GM21515 (cell line): ENCODE measurements around the gene CA12.
A peak's percentile ranks its signal among the peaks of the same experiment; 100 is the strongest.

Source experiments
- ATAC-seq: cut with Tn5 transposase; IDR thresholded peaks from one replicate; pipeline ENCODE4 v1.9.1; 2021; ENCODE audit not compliant: unreplicated experiment

The CA12 gene

GRCh38 chr15:63312286-63312685 is 69.4 kb downstream of the CA12 start:
- no peak for ATAC-seq

- no peak for ATAC-seq
Observed at GRCh38 chr15:63310646-63311045, 71.0 kb downstream of the CA12 start.

- no peak for ATAC-seq
Observed at GRCh38 chr15:63308947-63309346, 72.7 kb downstream of the CA12 start.

- no peak for ATAC-seq
Observed at GRCh38 chr15:63308491-63308890, 73.2 kb downstream of the CA12 start.

GRCh38 chr15:63306492-63307073 is 75.1 kb downstream of the CA12 start:
- no peak for ATAC-seq

GRCh38 chr15:63305260-63305659 is 76.4 kb downstream of the CA12 start:
- no peak for ATAC-seq

GRCh38 chr15:63301088-63301487 is 80.6 kb downstream of the CA12 start:
- no peak for ATAC-seq

GRCh38 chr15:63299943-63300575 is 81.6 kb downstream of the CA12 start:
- ATAC-seq: no peak

- ATAC-seq: no peak
Observed at GRCh38 chr15:63296195-63296594, 85.5 kb downstream of the CA12 start.

- no peak for ATAC-seq
Observed at GRCh38 chr15:63295341-63295740, 86.3 kb downstream of the CA12 start.

- ATAC-seq: no peak
Observed at GRCh38 chr15:63294359-63294758, 87.3 kb downstream of the CA12 start.

GRCh38 chr15:63292771-63293170 is 88.9 kb downstream of the CA12 start:
- no peak for ATAC-seq

- no peak for ATAC-seq
Observed at GRCh38 chr15:63292241-63292640, 89.4 kb downstream of the CA12 start.

GRCh38 chr15:63291507-63291906 is 90.1 kb downstream of the CA12 start:
- ATAC-seq: no peak

GRCh38 chr15:63288778-63289378 is 92.8 kb downstream of the CA12 start:
- no peak for ATAC-seq

- no peak for ATAC-seq
Observed at GRCh38 chr15:63288342-63288741, 93.3 kb downstream of the CA12 start.

GRCh38 chr15:63287109-63287508 is 94.5 kb downstream of the CA12 start:
- no peak for ATAC-seq

GRCh38 chr15:63284335-63284734 is 97.3 kb downstream of the CA12 start:
- ATAC-seq: no peak

GRCh38 chr15:63283126-63283525 is 98.5 kb downstream of the CA12 start:
- ATAC-seq: no peak

GRCh38 chr15:63277893-63278456 is 103.7 kb downstream of the CA12 start:
- ATAC-seq: no peak

GRCh38 chr15:63277038-63277892 is 104.4 kb downstream of the CA12 start, which contains the start of gene APH1B:
TSS of gene APH1B (plus strand) at chr15:63277605. CDS start at chr15:63277624, 19 bp downstream.
- ATAC-seq: peak; percentile 82
